ENCODE measurements around the gene FAHD2B. TPM values are rescaled to one million over a fixed set of nuclear protein-coding genes. Genes with fewer than 3 reads are reported as not detected.
"Not testable (repeated sequence)": the region's sequence is repeated elsewhere in the genome, so short reads cannot be mapped to it uniquely, and the experiment has no call there.

The FAHD2B gene
- total and polyA plus RNA-seq, 4 donors, result 1.2 to 4.1 (median 2.2) TPM

DNA sequence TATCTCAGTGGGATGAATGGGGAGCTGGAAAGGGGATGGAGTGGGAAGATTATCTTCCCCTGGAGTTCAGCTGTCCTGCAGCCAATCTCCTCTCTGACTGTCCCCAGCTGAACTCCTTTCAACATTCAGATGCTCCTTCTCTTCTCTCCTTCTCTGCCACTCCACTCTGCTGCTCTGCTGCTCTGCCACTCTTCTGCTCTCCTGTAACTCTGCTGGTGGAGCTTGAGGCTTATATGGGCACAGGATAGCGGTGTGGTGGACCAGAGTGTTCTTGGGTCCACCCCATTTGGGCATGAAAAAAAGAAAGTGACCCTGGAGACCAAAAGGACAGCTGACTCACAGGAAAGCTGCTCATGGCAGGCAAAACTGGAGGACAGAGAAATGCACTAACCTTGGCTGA lies 26.6 kb downstream of the FAHD2B start:
- H3K36me3 ChIP-seq (ENCODE audit: control insufficient read depth in 4 of 4, insufficient read depth in 3 of 4, low read depth in 1 of 4, low read length in 3 of 4), result no peaks in the 10 kb centered on the region
- no peak overlapping the region for H3K4me3 ChIP-seq (ENCODE audit: low read depth in 1 of 3, low read length in 3 of 3)
- H3K9me3 ChIP-seq (ENCODE audit: control insufficient read depth in 4 of 4, low read length in 3 of 4), result no peaks in the 10 kb centered on the region
- no peak overlapping the region for H3K9ac ChIP-seq (ENCODE audit: low read depth in 1 of 2, low read length in 2 of 2)
- 81% methylated on average over 1 of the region's 1 CpG for WGBS
- no peak for DNase-seq (ENCODE audit: low spot score)
- H3K27ac ChIP-seq (ENCODE audit: low read depth in 1 of 2, low read length in 2 of 2), result no peak overlapping the region
- TF ChIP-seq SP1 (IDR thresholded peaks at IDR 0.05), result no peak
- TF ChIP-seq JUND (IDR thresholded peaks at IDR 0.05), result no peak
- TF ChIP-seq RAD21 (IDR thresholded peaks at IDR 0.05), result no peak
- TF ChIP-seq HNF4G (IDR thresholded peaks at IDR 0.05), result no peak
- no peak for TF ChIP-seq NR2F2 (IDR thresholded peaks at IDR 0.05)
- TF ChIP-seq TAF1 (conservative IDR thresholded peaks at IDR 0.05), result no peak
- no peak for TF ChIP-seq FOXA1 (IDR thresholded peaks at IDR 0.05)
- TF ChIP-seq, protein P1, sequence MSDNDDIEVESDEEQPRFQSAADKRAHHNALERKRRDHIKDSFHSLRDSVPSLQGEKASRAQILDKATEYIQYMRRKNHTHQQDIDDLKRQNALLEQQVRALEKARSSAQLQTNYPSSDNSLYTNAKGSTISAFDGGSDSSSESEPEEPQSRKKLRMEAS (IDR thresholded peaks at IDR 0.05), result no peak
- H3K27me3 ChIP-seq (ENCODE audit: control insufficient read depth in 4 of 4, insufficient read depth in 4 of 4, low read length in 3 of 4), result peaks cover 0 to 5% (median 0%) of the 10 kb centered on the region in 4 donors
- H3K4me1 ChIP-seq (ENCODE audit: control insufficient read depth in 4 of 4, insufficient read depth in 4 of 4, low read length in 3 of 4), result no peaks in the 10 kb centered on the region

DNA sequence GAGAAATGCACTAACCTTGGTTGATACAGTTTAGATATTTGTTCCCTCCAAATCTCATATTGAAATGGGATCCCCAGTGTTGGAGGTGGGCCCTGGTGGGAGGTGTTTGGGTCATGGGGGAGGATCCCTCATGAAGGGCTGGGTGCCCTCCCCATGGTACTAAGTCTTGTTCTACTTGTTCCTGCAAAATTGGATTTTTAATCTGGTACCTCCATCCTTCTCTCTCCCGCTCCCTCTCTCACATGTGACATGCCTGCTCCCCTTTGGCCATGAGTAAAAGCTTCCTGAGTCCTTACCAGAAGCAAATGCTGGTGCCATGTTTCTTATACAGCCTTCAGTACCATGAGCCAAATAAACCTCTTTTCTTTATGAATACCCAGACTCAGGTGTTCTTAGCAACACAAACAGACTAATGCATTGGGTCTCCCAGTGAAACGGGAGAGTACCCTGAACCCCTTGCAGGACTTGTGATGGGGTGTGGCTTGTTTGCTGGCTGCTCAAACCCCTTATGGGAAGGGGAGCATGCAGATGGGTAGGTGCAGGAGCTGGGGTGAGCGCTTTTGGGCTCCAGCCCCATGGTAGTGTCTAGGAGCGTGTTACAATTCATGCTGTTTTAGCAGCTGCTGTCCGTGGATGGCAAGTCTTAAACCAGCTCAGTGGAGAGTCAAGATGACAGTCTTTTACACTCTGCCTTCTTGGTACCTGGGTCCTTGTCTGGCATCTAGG lies 27.2 kb downstream of the FAHD2B start:
- H3K4me3 ChIP-seq (ENCODE audit: low read depth in 1 of 3, low read length in 3 of 3), result no peak overlapping the region
- 87% methylated on average over 5 of the region's 5 CpGs for WGBS

DNA sequence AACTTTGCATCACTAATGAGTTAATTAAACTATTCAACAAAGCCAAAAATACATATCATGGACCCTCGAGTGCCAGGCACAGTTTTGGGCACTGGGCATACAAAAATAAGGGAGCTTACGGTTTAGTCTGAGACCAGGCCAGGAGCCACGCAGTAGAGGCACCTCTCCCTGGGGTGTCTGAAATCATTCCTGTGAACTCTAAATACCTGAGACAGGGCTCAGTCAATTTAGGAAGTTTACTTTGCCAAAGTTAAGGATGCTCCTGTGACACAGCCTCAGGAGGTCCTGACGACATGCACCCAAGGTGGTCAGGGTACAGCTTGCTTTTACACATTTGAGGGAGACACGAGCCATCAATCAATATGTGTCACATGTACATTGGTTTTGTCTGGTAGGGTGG lies 28.7 kb downstream of the FAHD2B start:
- H3K4me3 ChIP-seq (ENCODE audit: low read depth in 1 of 3, low read length in 3 of 3); DNase-seq (ENCODE audit: low spot score); H3K27ac ChIP-seq (ENCODE audit: low read depth in 1 of 2, low read length in 2 of 2); H3K27me3 ChIP-seq (ENCODE audit: control insufficient read depth in 4 of 4, insufficient read depth in 4 of 4, low read length in 3 of 4); H3K4me1 ChIP-seq (ENCODE audit: control insufficient read depth in 4 of 4, insufficient read depth in 4 of 4, low read length in 3 of 4); H3K9ac ChIP-seq (ENCODE audit: low read depth in 1 of 2, low read length in 2 of 2); H3K36me3 ChIP-seq (ENCODE audit: control insufficient read depth in 4 of 4, insufficient read depth in 3 of 4, low read depth in 1 of 4, low read length in 3 of 4); H3K9me3 ChIP-seq (ENCODE audit: control insufficient read depth in 4 of 4, low read length in 3 of 4): not testable (repeated sequence)
- WGBS, result 65% methylated on average over 5 of the region's 5 CpGs

More for the DNA sequence above, 27.2 kb downstream of the FAHD2B start:
- TF ChIP-seq, protein P2, sequence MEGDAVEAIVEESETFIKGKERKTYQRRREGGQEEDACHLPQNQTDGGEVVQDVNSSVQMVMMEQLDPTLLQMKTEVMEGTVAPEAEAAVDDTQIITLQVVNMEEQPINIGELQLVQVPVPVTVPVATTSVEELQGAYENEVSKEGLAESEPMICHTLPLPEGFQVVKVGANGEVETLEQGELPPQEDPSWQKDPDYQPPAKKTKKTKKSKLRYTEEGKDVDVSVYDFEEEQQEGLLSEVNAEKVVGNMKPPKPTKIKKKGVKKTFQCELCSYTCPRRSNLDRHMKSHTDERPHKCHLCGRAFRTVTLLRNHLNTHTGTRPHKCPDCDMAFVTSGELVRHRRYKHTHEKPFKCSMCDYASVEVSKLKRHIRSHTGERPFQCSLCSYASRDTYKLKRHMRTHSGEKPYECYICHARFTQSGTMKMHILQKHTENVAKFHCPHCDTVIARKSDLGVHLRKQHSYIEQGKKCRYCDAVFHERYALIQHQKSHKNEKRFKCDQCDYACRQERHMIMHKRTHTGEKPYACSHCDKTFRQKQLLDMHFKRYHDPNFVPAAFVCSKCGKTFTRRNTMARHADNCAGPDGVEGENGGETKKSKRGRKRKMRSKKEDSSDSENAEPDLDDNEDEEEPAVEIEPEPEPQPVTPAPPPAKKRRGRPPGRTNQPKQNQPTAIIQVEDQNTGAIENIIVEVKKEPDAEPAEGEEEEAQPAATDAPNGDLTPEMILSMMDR (IDR thresholded peaks at IDR 0.05; ENCODE audit: low read depth, low read length, missing input control), result no peak
- TF ChIP-seq HNF4A (conservative IDR thresholded peaks at IDR 0.05), result no peak
- TF ChIP-seq, protein P3, sequence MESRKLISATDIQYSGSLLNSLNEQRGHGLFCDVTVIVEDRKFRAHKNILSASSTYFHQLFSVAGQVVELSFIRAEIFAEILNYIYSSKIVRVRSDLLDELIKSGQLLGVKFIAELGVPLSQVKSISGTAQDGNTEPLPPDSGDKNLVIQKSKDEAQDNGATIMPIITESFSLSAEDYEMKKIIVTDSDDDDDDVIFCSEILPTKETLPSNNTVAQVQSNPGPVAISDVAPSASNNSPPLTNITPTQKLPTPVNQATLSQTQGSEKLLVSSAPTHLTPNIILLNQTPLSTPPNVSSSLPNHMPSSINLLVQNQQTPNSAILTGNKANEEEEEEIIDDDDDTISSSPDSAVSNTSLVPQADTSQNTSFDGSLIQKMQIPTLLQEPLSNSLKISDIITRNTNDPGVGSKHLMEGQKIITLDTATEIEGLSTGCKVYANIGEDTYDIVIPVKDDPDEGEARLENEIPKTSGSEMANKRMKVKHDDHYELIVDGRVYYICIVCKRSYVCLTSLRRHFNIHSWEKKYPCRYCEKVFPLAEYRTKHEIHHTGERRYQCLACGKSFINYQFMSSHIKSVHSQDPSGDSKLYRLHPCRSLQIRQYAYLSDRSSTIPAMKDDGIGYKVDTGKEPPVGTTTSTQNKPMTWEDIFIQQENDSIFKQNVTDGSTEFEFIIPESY (IDR thresholded peaks at IDR 0.05), result no peak
- TF ChIP-seq TAF1 (conservative IDR thresholded peaks at IDR 0.05), result no peak
- no peak for TF ChIP-seq GABPA (IDR thresholded peaks at IDR 0.05 in 1 of 2, conservative IDR thresholded peaks at IDR 0.05 in 1 of 2)
- no peak for TF ChIP-seq YY1 (IDR thresholded peaks at IDR 0.05)
- no peak for TF ChIP-seq RAD21 (IDR thresholded peaks at IDR 0.05)
- TF ChIP-seq SP1 (IDR thresholded peaks at IDR 0.05), result no peak
- TF ChIP-seq, protein P4, sequence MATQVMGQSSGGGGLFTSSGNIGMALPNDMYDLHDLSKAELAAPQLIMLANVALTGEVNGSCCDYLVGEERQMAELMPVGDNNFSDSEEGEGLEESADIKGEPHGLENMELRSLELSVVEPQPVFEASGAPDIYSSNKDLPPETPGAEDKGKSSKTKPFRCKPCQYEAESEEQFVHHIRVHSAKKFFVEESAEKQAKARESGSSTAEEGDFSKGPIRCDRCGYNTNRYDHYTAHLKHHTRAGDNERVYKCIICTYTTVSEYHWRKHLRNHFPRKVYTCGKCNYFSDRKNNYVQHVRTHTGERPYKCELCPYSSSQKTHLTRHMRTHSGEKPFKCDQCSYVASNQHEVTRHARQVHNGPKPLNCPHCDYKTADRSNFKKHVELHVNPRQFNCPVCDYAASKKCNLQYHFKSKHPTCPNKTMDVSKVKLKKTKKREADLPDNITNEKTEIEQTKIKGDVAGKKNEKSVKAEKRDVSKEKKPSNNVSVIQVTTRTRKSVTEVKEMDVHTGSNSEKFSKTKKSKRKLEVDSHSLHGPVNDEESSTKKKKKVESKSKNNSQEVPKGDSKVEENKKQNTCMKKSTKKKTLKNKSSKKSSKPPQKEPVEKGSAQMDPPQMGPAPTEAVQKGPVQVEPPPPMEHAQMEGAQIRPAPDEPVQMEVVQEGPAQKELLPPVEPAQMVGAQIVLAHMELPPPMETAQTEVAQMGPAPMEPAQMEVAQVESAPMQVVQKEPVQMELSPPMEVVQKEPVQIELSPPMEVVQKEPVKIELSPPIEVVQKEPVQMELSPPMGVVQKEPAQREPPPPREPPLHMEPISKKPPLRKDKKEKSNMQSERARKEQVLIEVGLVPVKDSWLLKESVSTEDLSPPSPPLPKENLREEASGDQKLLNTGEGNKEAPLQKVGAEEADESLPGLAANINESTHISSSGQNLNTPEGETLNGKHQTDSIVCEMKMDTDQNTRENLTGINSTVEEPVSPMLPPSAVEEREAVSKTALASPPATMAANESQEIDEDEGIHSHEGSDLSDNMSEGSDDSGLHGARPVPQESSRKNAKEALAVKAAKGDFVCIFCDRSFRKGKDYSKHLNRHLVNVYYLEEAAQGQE (IDR thresholded peaks at IDR 0.05), result no peak
- no peak for TF ChIP-seq EGR1 (IDR thresholded peaks at IDR 0.05; ENCODE audit: low read depth in 2 of 2)
- no peak for TF ChIP-seq JUND (IDR thresholded peaks at IDR 0.05)
- no peak for TF ChIP-seq HNF4G (IDR thresholded peaks at IDR 0.05)
- no peak for DNase-seq (ENCODE audit: low spot score)
- H3K27ac ChIP-seq (ENCODE audit: low read depth in 1 of 2, low read length in 2 of 2), result no peak overlapping the region
- H3K9ac ChIP-seq (ENCODE audit: low read depth in 1 of 2, low read length in 2 of 2), result no peak overlapping the region
- H3K36me3 ChIP-seq (ENCODE audit: control insufficient read depth in 4 of 4, insufficient read depth in 3 of 4, low read depth in 1 of 4, low read length in 3 of 4), result no peaks in the 10 kb centered on the region
- H3K4me1 ChIP-seq (ENCODE audit: control insufficient read depth in 4 of 4, insufficient read depth in 4 of 4, low read length in 3 of 4), result no peaks in the 10 kb centered on the region
- no peaks in the 10 kb centered on the region for H3K9me3 ChIP-seq (ENCODE audit: control insufficient read depth in 4 of 4, low read length in 3 of 4)
- peaks cover 0 to 5% (median 0%) of the 10 kb centered on the region in 4 donors for H3K27me3 ChIP-seq (ENCODE audit: control insufficient read depth in 4 of 4, insufficient read depth in 4 of 4, low read length in 3 of 4)

DNA sequence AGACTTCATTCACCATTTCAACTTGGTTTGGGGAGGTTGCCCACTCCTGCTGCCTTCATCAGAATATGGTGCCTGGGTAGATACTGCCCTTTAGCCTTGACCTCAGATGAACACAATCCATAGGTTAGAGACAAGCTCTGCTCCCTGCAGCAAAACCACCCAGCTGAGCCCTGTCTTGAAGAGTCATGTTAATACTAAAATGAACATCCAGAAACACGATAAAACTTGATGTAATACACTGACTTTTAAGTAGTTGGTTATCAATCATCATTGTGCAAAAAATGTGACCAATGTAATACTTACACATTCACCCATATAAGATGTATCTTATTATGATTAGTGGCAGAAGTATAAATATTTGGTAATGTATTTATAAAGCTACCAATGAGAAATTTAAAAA lies 32.7 kb downstream of the FAHD2B start:
- H3K36me3 ChIP-seq (ENCODE audit: control insufficient read depth in 4 of 4, insufficient read depth in 3 of 4, low read depth in 1 of 4, low read length in 3 of 4); H3K9ac ChIP-seq (ENCODE audit: low read depth in 1 of 2, low read length in 2 of 2); H3K4me3 ChIP-seq (ENCODE audit: low read depth in 1 of 3, low read length in 3 of 3); DNase-seq (ENCODE audit: low spot score); H3K9me3 ChIP-seq (ENCODE audit: control insufficient read depth in 4 of 4, low read length in 3 of 4); H3K27me3 ChIP-seq (ENCODE audit: control insufficient read depth in 4 of 4, insufficient read depth in 4 of 4, low read length in 3 of 4); H3K27ac ChIP-seq (ENCODE audit: low read depth in 1 of 2, low read length in 2 of 2); H3K4me1 ChIP-seq (ENCODE audit: control insufficient read depth in 4 of 4, insufficient read depth in 4 of 4, low read length in 3 of 4): not testable (repeated sequence)
- WGBS, result 75% methylated on average over 1 of the region's 1 CpG

Data from liver (tissue), 9 donors.